ENCODE measurements around the gene MRNIP. TPM values are rescaled to one million over a fixed set of nuclear protein-coding genes. Genes with fewer than 3 reads are reported as not detected.

Gene MRNIP
- total RNA-seq, 1 experiment from 2014 or later: 20.2 TPM

DNA sequence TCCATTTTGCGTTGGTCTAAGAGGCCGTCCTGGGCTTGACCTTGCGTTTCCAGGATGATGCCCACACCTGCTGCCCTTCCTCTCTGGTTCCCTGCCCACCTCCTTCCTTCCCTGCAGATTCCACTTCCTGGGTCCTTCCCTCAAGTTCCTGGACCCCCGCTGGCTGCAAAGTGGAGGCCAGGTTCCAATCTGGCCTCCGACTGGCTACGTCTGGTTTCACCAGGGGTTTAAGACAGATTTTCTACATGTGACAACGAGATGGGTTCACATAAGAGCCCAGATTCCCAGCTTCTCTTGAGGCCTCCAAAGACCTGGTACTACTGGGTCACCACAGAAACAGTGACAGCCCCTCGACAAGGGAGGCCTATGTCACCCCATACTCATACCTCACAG lies 54.1 kb downstream of the MRNIP start:
- H3K4me2 ChIP-seq (ENCODE audit: low read length): peak overlapping the region; percentile 97
- BruUV-seq (replicated peaks): no TSS peak
- H3K9me3 ChIP-seq (ENCODE audit: low read length): no peaks in the 10 kb centered on the region
- intact Hi-C loops (cut with micrococcal nuclease): no loop called here
- DNase-seq (no peak), ATAC-seq (no peak)
- H3F3A ChIP-seq (ENCODE audit: low read length, unreplicated experiment): no peaks in the 10 kb centered on the region
- peak overlapping the region; percentile 86 for H3K4me3 ChIP-seq (ENCODE audit: low read length)
- H3K36me3 ChIP-seq (ENCODE audit: low read depth, low read length): no peaks in the 10 kb centered on the region
- no peak overlapping the region for H2AFZ ChIP-seq (ENCODE audit: low read length)
- POLR2A ChIA-PET (ENCODE audit: unreplicated experiment): no interaction called here
- H4K20me1 ChIP-seq (ENCODE audit: low read length): peaks cover 5% of the 10 kb centered on the region
- CTCF ChIA-PET: no interaction called here
- no peaks in the 10 kb centered on the region for H3K9me2 ChIP-seq (replicated peaks; ENCODE audit: low read length)
- no peaks in the 10 kb centered on the region for H3K27me3 ChIP-seq (ENCODE audit: low read length)
- peak overlapping the region; percentile 73; the same call in 1 of the 2 replicates for H3K27ac ChIP-seq (ENCODE audit: low read length)
- no peak for TF ChIP-seq EZH2 (IDR thresholded peaks at IDR 0.05; ENCODE audit: low read length, unreplicated experiment)
- TF ChIP-seq, protein P1, sequence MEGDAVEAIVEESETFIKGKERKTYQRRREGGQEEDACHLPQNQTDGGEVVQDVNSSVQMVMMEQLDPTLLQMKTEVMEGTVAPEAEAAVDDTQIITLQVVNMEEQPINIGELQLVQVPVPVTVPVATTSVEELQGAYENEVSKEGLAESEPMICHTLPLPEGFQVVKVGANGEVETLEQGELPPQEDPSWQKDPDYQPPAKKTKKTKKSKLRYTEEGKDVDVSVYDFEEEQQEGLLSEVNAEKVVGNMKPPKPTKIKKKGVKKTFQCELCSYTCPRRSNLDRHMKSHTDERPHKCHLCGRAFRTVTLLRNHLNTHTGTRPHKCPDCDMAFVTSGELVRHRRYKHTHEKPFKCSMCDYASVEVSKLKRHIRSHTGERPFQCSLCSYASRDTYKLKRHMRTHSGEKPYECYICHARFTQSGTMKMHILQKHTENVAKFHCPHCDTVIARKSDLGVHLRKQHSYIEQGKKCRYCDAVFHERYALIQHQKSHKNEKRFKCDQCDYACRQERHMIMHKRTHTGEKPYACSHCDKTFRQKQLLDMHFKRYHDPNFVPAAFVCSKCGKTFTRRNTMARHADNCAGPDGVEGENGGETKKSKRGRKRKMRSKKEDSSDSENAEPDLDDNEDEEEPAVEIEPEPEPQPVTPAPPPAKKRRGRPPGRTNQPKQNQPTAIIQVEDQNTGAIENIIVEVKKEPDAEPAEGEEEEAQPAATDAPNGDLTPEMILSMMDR (conservative IDR thresholded peaks at IDR 0.05; ENCODE audit: low read depth, low read length): no peak
- no peak for TF ChIP-seq EZH2phosphoT487 (IDR thresholded peaks at IDR 0.05; ENCODE audit: borderline replicate concordance, low read length)
- peaks cover 31% of the 10 kb centered on the region for H3K4me1 ChIP-seq (ENCODE audit: insufficient read depth, low read length)
- H3K9ac ChIP-seq (ENCODE audit: low read length): peak overlapping the region; percentile 85
- H3K79me2 ChIP-seq (ENCODE audit: low read length): peaks cover 56% of the 10 kb centered on the region

DNA sequence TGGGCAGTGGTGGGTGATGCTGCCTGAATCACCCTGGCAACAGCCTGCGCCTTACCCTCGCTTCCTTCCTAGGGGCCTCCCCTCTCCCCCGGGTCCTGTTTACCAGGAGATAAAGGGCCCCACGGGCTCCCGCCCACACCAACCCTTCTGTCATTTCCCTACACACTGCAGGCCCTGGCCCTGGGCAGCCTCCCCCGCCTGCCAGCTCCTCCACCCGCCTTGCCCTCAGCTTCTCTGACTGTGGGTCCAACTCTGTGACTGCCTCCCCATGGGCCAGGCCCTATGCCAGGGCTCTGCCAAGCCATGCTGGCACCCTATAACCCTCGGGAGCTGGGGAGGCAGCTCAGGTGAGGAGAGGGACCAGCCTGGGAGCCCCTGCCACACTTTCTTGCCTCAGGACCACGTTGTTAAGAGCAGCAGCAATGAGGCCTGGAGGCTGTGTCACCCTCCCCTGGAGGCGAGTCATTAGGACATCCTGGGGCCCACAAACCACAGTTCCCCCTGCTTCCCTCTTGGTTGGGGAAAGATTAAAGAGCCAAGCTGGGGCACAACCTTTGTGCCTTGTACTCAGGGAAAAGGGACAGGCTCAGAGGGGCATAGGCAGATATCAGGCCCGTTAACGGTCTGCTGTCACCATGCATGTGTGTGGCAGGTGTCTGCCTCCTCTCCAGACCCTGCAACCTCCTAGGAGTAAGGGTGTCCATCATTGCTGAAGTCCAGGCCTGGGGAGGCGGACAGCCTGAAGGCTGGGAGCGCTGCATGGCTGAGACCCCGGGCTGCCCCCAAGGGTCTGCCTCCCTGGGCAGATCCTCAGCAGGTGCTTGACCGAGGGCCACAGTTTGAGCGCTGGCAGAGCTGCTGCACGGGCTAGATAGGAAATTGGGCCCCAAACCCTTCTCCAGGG lies 54.7 kb downstream of the MRNIP start:
- no TSS peak for BruUV-seq (replicated peaks)
- DNase-seq: peak; percentile 46
- no peak for ATAC-seq
- Histone ChIP-seq H3K9ac (ENCODE audit: low read length) (peak overlapping the region; percentile 29; the same call in 1 of the 2 replicates), H3K27ac (ENCODE audit: low read length) (peak overlapping the region; percentile 73), H3K9me3 (ENCODE audit: low read length) (no peaks in the 10 kb centered on the region), H3K4me3 (ENCODE audit: low read length) (peak overlapping the region; percentile 86; the same call in 1 of the 2 replicates), H3F3A (ENCODE audit: low read length, unreplicated experiment) (no peaks in the 10 kb centered on the region), H3K79me2 (ENCODE audit: low read length) (peaks cover 56% of the 10 kb centered on the region), H3K27me3 (ENCODE audit: low read length) (no peaks in the 10 kb centered on the region), H3K4me1 (ENCODE audit: insufficient read depth, low read length) (peaks cover 31% of the 10 kb centered on the region), H2AFZ (ENCODE audit: low read length) (no peak overlapping the region), H3K36me3 (ENCODE audit: low read depth, low read length) (no peaks in the 10 kb centered on the region), H4K20me1 (ENCODE audit: low read length) (peaks cover 5% of the 10 kb centered on the region), H3K9me2 (replicated peaks; ENCODE audit: low read length) (no peaks in the 10 kb centered on the region), H3K4me2 (ENCODE audit: low read length) (peak overlapping the region; percentile 97)
- POLR2A ChIA-PET (ENCODE audit: unreplicated experiment): no interaction called here
- CTCF ChIA-PET: interaction anchor here (0.7 kb wide), 1 partner anchor 8 kb away, joined by 3 read pairs; no protein-coding TSS in a partner anchor
- intact Hi-C loops (cut with micrococcal nuclease): no loop called here
- TF ChIP-seq, protein P1 (conservative IDR thresholded peaks at IDR 0.05; ENCODE audit: low read depth, low read length): no peak
- TF ChIP-seq EZH2phosphoT487 (IDR thresholded peaks at IDR 0.05; ENCODE audit: borderline replicate concordance, low read length): no peak
- no peak for TF ChIP-seq EZH2 (IDR thresholded peaks at IDR 0.05; ENCODE audit: low read length, unreplicated experiment)
